Stimulated activated naive CD4-positive, alpha-beta T cell (primary cell): ENCODE measurements around the gene MTARC1.

Source experiments
- DNase-seq, 6 experiments: peaks; one replicate each; lab custom pipeline; 2025; lab: John Stamatoyannopoulos, UW

The MTARC1 gene

GRCh38 chr1:220770245-220770913 lies 16.3 kb upstream of the MTARC1 start:
- DNase-seq, result no peak

DNA sequence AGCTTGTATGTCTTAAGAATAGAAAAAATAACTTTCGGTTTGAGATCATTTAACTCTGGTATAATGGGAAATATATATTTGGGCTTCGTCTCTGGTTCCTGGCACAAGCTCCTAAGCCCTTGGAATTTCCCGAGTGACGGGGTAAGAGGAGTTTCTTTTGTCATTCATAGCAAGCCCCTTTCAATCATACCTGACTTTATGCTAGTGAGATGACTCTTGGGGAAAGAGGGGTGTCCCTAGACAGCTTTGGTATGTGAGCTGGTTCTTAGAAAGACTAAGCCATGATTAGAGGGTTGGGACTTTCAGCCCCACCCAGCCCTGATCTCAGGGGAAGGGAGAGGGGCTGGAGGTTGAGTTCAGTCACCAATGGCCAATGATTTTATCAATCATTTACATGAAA lies 13.9 kb upstream of the MTARC1 start:
- DNase-seq, result no peak

- DNase-seq, result peak in 2 of 6 experiments; percentile 1 to 16
These were observed 11.4 kb upstream of the MTARC1 start for GRCh38 chr1:220775240-220775853.

DNA sequence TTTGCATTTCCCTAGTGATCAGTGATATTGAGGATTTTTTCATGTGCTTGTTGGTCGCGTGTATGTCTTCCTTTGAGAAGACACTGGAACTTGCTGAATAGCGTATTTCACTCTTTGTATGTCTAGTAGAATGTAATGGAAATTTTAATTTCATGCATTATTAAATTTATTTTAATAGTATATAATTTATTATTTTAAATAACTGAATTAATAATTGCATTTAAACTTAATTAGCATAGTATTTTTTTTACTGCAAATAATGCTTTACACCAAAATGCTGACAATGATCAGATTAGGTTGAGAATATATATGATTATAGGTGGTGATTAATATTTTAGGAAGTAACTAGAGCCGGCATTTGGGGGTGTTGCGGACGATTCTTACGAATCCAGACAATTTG lies 10.5 kb upstream of the MTARC1 start:
- no peak for DNase-seq

DNA sequence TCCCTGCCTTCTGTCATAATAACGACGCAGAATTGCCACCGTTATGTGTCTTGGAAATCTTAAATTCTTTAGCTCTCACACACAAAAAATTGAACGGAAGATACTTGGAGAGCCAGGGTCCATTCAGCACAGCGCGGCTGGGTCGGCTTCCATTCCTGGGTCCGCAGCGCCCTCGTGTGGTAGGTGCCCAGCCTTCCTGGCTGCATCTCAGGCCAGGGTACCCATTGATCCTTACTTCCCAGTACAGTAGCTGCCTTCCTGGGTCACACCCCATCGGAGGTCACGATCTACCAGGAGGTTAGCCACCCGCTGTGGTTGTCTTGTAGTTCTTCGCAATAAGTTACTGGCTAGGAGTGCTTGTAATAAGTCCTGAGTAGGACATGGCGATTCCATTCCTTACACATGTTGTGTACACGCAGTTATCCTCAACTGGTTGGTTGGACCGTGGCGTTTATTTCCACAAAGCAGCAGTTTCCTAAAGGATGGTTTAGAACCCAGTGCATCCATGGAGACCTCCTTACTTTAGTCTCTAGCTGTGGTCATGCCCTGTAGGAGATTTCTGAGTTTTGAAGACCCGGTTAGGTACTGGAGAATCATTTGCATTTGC lies 9.9 kb upstream of the MTARC1 start:
- DNase-seq, result peak in 5 of 6 experiments; percentile 31 to 57 (median 33)

DNA sequence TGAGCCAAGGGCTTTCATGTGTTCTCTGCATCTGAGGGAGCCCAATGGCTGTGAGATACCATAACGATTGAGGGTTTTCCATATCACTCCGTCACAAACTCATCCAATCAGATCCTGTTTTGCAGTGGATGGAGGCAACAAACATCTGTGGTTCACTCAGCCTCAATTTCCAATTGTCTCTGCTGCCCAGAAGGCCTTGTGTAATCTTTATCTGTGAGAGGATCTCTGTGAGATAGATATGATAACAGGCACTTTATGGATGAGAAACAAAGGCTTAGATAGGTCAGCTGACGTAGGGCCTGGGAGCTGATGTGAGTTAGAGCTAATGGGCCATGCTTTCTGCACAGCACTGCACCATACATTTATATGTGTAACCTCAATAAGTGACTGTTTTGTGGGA lies 3.3 kb upstream of the MTARC1 start:
- DNase-seq, result no peak

DNA sequence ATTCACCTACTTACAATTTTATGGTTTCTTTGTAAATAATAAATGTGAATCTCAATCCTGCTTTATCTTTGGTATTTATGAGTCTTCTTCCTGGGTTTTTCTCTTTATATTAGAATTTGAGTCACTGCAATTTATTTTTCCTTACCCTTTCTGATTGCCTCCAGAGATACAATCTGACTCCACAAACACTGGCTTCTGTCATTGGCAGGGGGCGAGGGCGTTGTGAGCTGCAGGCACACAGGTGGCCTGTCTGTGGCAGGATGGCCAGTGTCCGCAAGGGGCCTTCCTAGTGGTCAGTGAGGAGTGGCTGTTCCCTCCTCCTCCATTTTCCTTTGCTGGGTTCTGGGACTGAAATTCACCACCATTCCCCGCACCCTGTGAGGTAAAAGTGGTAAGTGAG lies 2.0 kb upstream of the MTARC1 start:
- no peak for DNase-seq

DNA sequence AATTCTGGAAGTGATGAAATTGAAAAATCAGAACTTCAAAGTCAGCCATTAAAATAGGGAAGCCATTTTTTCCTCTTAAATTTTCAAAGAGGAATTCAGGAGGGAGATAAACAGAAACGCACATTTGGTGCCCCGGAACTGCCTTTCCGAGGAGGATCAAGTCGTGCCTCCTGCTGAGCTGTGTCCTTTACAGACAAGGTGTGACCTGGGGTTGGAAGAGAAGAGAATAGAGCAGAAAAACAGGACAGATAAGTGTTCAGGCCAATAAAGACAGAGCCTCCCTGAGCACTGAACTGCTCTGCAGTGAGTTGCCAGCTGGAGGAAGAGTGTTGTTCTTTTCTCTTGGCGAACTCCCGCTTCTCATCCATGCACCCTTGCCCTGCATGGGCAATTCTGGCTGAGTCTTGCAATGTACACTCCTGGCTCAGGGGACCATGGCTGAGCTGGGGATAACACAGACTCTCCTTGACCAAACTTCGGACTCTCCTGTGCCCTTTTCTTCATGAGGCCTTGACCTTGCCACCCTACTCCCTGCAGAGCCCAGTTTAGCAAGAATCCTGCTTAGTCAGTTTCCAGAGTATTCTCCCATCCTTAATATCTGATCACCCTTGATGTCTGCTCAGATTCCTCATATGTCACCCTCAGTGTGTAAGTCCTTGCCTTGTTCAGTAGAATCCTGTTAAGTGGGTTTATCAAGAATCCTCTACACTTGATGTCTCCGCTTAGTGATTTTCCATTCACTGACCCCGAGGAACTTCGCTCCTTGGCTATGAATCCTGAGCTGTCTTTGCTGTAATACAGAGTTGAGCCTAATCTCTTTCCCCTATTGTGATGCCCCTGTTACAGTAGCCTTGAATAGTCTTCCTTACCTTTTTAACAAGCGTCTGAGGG lies 1.3 kb upstream of the MTARC1 start:
- DNase-seq, result no peak

DNA sequence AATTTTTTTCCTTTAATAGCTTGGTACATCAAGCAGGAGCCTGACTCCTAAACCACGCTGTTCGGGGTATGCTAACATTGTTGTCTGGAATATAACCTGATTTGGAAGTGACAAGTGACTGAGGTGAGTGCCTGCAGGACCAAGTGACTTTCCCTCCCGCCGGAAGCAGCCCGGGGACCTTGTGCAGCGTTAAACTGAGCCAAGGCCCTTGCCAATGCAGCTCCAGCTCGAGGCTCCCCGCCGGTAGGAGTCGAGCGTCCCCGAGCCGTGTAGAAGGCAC lies 716 bp upstream of the MTARC1 start:
- DNase-seq, result no peak

GRCh38 chr1:220787069-220787619 lies 431 bp downstream of the MTARC1 start:
- no peak for DNase-seq

DNA sequence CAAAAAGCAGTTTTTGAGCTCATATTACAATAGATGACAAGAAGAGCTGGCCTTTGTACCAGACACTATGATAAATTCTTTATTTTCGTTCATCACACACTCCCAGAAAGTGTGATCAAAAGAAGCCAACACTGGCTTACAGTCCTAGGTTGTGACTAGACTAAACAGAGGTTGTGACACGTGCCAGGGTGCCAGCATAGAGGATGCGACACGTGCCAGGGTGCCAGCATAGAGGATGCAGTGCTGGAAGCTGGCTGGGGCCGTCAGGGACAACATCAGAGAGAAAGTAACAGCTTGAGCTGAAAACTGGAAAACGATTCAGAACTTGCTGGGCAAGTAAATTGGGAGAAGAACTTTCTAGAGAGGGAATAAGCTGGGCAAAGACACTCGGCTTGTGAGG lies 2.2 kb downstream of the MTARC1 start:
- DNase-seq, result no peak

- DNase-seq, result no peak
These were observed 2.9 kb downstream of the MTARC1 start for GRCh38 chr1:220789532-220790147.

- no peak for DNase-seq
These were observed 4.6 kb downstream of the MTARC1 start for GRCh38 chr1:220791285-220791684.

DNA sequence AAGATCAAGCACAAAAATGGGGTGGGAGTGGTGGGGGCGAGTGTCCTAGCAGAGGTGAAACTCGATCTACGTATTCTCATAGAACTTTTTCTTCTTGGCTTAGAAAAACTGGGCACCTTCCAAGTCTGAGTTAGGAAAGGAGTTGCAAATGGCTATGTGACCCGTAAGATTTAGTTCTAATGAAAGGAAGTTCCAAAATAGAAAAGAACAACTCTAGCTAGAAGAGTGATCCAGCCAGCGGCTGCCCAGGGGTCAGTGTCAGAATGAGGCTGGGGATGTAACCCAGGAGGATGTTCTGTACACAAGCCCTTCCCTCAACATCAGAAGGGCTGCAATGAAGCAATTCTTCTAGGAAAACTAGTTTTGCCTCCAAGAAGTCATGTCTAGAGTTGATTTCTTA lies 5.2 kb downstream of the MTARC1 start:
- no peak for DNase-seq

GRCh38 chr1:220796530-220796929 lies 9.8 kb downstream of the MTARC1 start:
- DNase-seq, result no peak

DNA sequence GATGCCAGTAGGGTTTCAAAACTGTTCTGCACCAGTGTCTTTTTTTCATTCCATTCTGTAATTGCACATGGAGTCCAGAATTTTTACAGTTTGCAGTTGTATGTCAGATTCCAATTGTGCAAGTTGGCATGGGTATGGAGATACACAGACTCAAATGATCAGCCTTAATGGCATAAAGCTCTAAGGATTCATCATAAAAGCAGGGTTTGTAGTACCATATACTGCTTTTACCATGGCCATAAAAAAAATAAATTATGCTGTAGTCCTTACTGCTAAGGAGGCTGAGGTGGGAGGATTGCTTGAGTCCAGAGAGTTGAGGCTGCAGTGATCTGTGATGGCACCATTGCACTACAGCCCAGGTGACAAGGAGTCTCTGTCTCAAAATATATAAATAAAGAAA lies 10.3 kb downstream of the MTARC1 start:
- no peak for DNase-seq

DNA sequence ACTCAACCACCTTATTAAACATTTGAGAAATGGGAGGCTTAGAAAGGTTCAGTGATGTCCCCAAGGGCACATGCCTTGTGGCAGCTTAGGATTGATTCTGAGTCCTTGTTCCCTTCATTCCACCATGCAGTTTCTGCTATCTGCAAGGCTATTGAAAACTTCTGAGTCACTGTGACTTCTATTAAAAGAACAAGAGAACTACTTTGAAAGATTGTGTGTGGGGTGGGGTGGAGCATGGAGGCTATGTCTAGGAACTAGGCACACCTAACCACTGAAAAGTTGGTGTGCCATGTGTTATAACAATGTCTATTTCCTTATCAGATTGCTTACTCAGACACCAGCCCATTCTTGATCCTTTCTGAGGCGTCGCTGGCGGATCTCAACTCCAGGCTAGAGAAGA lies 10.8 kb downstream of the MTARC1 start:
- DNase-seq, result no peak

DNA sequence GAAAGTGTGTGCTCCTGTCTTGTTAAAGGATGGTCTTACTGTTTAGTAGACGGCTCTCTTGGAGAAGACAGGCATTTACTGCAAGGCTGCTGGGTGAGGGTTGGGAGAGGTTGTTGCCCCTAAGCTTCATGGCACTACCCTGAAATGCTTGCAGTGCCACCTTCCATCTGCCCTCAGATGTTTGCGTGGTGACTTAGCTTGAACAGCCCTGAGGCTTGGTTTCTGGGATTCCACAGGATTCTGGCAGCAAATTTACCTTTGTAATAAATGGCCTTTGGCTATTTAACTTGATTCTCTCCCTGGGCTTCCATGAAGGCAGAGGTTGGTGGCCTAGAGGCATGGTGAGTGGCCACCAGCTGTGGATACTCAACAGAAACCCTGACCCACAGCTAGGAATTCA lies 11.6 kb downstream of the MTARC1 start:
- no peak for DNase-seq

- DNase-seq, result no peak
These were observed 13.5 kb downstream of the MTARC1 start for GRCh38 chr1:220800262-220800661.

DNA sequence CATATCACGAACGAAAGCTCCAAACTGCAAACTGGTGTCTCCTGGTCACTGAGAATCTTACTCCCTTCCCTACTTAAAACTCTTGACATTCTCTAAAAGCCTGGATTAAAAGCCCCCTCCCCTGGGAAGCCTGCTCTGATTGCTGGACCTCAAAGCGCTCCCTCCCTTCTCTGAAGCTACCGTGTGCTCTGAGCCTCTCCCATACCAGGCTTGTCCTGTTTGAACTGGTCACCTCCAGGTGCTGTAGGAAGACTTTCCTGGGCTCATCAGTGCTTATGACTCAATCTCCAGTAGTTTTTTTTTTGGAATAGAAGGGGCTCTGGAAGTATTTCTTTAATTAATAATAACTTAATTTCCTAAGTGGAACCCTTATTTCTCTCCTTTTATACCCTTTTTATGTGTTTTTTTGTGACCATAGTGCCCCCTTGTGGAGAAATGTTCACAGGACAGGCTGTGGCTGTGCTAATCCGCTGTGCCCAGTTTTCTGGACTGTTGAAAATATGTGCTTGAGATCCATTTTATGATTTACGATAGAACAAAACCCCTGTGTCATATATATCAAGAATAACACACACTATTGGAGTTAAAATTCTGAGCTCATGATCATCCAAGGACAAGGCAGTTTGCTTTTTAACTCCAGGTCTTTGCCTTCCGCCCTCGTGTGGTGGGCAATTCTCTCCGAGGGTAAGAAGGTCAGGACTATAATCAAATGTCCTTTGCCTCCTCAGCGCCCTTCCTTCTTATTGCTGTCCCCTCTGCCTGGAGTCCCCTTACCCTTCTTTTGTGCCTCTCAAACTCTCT lies 16.9 kb downstream of the MTARC1 start:
- peak in 2 of 6 experiments; percentile 3 to 12 for DNase-seq

DNA sequence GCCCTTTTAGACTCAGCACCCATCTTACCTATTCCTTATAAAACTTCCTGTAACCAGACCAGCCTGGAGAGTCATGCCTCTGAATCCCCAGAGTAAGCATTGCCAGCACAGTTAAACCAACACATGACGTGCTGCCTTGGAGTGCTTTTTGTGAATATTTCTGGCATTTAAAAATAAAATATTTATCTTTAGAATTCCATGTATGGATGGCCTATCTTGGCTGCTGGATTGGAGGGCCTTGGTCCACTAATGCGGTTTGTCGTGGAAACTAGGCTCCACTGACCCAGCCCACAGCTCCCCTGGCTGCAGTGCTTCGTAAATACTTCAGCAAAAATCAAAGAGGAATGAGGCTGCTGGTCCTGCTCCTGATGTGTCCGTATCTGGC lies 17.5 kb downstream of the MTARC1 start:
- no peak for DNase-seq
